Measurements from ENCODE around the gene KLHDC7B.

The KLHDC7B gene

DNA sequence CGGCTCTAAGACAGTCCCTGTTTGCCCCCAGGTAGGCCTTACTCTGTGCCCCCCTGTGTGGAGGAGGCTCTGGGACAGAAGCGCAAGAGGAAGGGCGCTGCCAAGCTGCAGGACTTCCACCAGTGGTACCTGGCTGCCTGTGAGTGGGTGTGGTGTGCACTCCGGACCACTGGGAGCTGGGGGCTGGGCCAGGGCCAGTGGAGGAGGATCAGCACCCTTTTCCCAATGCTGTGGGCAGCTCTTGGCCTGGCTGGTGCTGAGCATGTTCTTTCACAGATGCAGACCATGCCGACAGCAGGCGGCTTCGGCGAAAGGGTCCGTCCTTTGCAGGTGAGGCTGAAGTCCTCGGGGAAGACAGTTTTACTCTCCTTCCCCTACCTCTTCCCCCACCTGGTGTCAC lies 24.0 kb upstream of the KLHDC7B start:
- TF ChIP-seq EZH2 (IDR thresholded peaks at IDR 0.05) = no peak
- no peak for TF ChIP-seq POLR2AphosphoS5 (IDR thresholded peaks at IDR 0.05; ENCODE audit: borderline replicate concordance, low read depth, low read length)
- TF ChIP-seq FOXP2 (optimal IDR thresholded peaks at IDR 0.05; ENCODE audit: control extremely low read depth, extremely low read length, insufficient read depth) = no peak
- no peak overlapping the region for H3K27ac ChIP-seq
- peaks cover 46% of the 10 kb centered on the region for H3K36me3 ChIP-seq (ENCODE audit: insufficient read depth, low read length)

DNA sequence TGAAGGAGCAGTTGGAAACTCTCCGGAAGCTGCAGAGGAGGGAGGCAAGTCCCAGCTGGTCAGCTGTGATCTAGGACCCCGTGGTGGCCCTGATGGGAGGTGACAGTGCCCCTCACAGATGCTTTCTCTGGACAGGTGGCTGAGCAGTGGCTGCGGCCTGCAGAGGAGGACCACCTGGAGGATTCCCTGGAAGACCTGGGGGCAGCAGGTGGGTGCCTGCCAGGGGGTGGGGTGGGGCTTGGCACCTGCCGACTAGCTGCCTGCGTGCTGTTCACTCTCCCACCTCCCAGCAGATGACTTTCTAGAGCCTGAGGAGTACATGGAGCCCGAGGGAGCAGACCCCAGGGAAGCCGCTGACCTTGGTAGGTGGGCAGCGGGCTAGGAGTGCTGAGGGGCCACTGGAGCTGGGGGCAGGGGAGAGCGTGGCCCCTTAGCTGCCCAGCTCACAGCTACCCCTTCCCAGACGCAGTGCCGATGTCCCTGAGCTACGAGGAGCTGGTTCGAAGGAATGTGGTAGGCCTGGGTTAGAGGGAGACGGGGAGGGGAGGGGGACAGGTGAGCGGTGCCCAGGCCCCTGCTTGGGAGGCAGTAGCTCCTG lies 23.4 kb upstream of the KLHDC7B start:
- Histone ChIP-seq H3K36me3 (ENCODE audit: insufficient read depth, low read length) (peaks cover 41% of the 10 kb centered on the region), H3K4me3 (no peak overlapping the region), H3K27ac (no peak overlapping the region), H3K9me3 (ENCODE audit: low read depth, low read length) (no peaks in the 10 kb centered on the region), H3K9ac (ENCODE audit: insufficient read length) (no peak overlapping the region)
- no peak for DNase-seq (ENCODE audit: low read depth, low spot score)
- TF ChIP-seq POLR2AphosphoS5 (IDR thresholded peaks at IDR 0.05; ENCODE audit: borderline replicate concordance, low read depth, low read length) (no peak), FOXP2 (optimal IDR thresholded peaks at IDR 0.05; ENCODE audit: control extremely low read depth, extremely low read length, insufficient read depth) (no peak), EZH2 (IDR thresholded peaks at IDR 0.05) (no peak)

More for the DNA sequence above, 24.0 kb upstream of the KLHDC7B start:
- H3K9me3 ChIP-seq (ENCODE audit: low read depth, low read length) = no peaks in the 10 kb centered on the region
- H3K9ac ChIP-seq (ENCODE audit: insufficient read length) = no peak overlapping the region
- no peak overlapping the region for H3K4me3 ChIP-seq
- DNase-seq (ENCODE audit: low read depth, low spot score) = no peak

DNA sequence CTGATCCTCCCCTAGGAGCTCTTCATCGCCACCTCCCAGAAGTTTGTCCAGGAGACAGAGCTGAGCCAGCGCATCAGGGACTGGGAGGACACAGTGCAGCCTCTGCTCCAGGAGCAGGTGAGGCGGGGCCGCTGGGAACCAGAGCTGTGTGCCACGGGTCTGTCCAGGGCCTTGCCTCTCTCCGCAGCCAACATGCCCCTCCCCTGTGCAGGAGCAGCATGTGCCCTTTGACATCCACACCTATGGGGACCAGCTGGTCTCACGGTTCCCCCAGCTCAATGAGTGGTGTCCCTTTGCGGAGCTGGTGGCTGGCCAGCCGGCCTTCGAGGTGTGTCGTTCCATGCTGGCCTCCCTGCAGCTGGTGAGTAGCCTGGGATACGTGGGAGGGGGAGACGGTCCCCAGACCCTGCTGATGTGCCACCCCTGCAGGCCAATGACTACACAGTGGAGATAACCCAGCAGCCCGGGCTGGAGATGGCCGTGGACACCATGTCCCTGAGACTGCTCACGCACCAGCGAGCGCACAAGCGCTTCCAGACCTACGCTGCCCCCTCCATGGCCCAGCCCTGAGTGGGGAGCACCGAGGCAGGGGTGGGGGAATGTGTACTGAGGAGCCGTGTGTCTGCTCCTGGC lies 22.8 kb upstream of the KLHDC7B start:
- no peak for DNase-seq (ENCODE audit: low read depth, low spot score)
- no peak for TF ChIP-seq EZH2 (IDR thresholded peaks at IDR 0.05)
- no peak for TF ChIP-seq POLR2AphosphoS5 (IDR thresholded peaks at IDR 0.05; ENCODE audit: borderline replicate concordance, low read depth, low read length)
- TF ChIP-seq FOXP2 (optimal IDR thresholded peaks at IDR 0.05; ENCODE audit: control extremely low read depth, extremely low read length, insufficient read depth) = no peak
- H3K9me3 ChIP-seq (ENCODE audit: low read depth, low read length) = no peaks in the 10 kb centered on the region
- peaks cover 34% of the 10 kb centered on the region for H3K36me3 ChIP-seq (ENCODE audit: insufficient read depth, low read length)
- H3K9ac ChIP-seq (ENCODE audit: insufficient read length) = no peak overlapping the region
- no peak overlapping the region for H3K4me3 ChIP-seq
- no peak overlapping the region for H3K27ac ChIP-seq

- Histone ChIP-seq H3K9me3 (ENCODE audit: low read depth, low read length) (no peaks in the 10 kb centered on the region), H3K4me3 (no peak overlapping the region), H3K36me3 (ENCODE audit: insufficient read depth, low read length) (peaks cover 29% of the 10 kb centered on the region), H3K27ac (no peak overlapping the region), H3K9ac (ENCODE audit: insufficient read length) (no peak overlapping the region)
- no peak for TF ChIP-seq FOXP2 (optimal IDR thresholded peaks at IDR 0.05; ENCODE audit: control extremely low read depth, extremely low read length, insufficient read depth)
- TF ChIP-seq EZH2 (IDR thresholded peaks at IDR 0.05) = no peak
- no peak for TF ChIP-seq POLR2AphosphoS5 (IDR thresholded peaks at IDR 0.05; ENCODE audit: borderline replicate concordance, low read depth, low read length)
- no peak for DNase-seq (ENCODE audit: low read depth, low spot score)
Observed at GRCh38 chr22:50523458-50523805, 22.3 kb upstream of the KLHDC7B start.

- Histone ChIP-seq H3K4me3 (peak overlapping the region; percentile 84), H3K9ac (ENCODE audit: insufficient read length) (peak overlapping the region; percentile 90), H3K9me3 (ENCODE audit: low read depth, low read length) (no peaks in the 10 kb centered on the region), H3K36me3 (ENCODE audit: insufficient read depth, low read length) (peaks cover 23% of the 10 kb centered on the region), H3K27ac (no peak overlapping the region)
- no peak for TF ChIP-seq FOXP2 (optimal IDR thresholded peaks at IDR 0.05; ENCODE audit: control extremely low read depth, extremely low read length, insufficient read depth)
- no peak for TF ChIP-seq EZH2 (IDR thresholded peaks at IDR 0.05)
- TF ChIP-seq POLR2AphosphoS5 (IDR thresholded peaks at IDR 0.05; ENCODE audit: borderline replicate concordance, low read depth, low read length) = no peak; the same call in none of the 2 replicates
- no peak for DNase-seq (ENCODE audit: low read depth, low spot score)
Observed at GRCh38 chr22:50523806-50524675, 21.7 kb upstream of the KLHDC7B start.

DNA sequence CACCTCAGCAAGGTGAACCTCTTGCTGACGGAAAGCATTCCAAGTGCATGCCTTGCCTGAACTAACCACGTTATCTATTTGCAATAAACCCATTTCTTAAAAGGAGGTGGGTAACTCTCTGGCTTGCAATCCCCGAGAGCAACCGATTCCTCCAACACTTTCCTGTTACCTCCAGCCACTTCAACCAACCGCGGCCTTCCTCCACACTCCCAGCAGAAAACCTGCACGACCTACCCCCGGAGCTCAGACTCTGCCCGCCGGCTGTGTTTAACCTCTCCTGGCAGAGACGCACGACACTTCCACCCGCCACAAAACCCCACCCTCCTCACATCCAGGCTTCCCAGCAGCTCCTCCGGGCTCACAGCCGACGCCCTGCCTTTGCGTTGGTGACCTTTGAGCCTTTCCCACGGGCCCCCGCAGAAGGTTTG lies 21.0 kb upstream of the KLHDC7B start:
- peak overlapping the region; percentile 90 for H3K9ac ChIP-seq (ENCODE audit: insufficient read length)
- peaks cover 18% of the 10 kb centered on the region; the same call in 1 of the 2 replicates for H3K36me3 ChIP-seq (ENCODE audit: insufficient read depth, low read length)
- TF ChIP-seq EZH2 (IDR thresholded peaks at IDR 0.05) (no peak), POLR2AphosphoS5 (IDR thresholded peaks at IDR 0.05; ENCODE audit: borderline replicate concordance, low read depth, low read length) (no peak), FOXP2 (optimal IDR thresholded peaks at IDR 0.05; ENCODE audit: control extremely low read depth, extremely low read length, insufficient read depth) (no peak)
- peak overlapping the region; percentile 84 for H3K4me3 ChIP-seq
- DNase-seq (ENCODE audit: low read depth, low spot score) = no peak
- peak overlapping the region; percentile 34 for H3K27ac ChIP-seq
- H3K9me3 ChIP-seq (ENCODE audit: low read depth, low read length) = no peaks in the 10 kb centered on the region

DNA sequence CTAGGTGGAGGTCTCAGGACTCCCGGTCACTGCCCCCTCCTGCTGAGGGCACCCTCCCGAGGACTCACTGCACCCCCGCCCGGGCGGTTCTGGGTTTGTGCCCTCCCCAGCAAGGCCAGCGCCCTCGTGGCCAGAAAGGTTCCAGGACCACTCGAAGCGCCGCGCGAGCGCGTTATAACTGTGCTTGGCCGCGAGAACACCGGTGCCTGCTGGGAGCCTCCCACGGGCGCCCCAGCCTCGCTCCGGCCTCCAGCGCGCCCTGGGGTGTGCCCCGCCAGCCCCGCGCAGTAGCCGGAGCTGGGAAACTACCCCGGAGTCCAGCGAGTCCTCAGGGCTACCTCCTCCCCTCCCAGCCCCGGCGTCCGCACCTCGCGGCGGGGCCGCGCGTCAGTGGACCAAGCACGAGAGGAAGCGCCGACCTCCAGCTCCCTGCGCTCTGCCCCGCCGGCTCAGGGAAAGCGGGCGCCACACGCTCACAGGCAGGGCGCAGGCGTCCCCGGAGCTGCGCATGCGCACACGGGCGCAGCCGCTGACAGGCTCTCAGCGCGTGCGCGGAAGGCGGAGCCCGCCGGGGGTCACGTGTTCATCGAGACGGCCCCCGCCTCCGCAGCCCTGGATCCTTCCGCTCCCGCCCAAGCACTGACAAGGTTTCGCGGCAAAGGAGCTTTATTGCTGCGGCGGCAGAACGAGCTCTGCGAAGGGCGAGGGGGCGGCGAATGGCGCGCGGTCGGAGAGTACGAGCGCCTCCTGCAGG lies 20.4 kb upstream of the KLHDC7B start, which contains the start of gene SCO2:
Gene SCO2 (minus strand): TSS at position 495 of the 754 bp plus-strand sequence. CDS start 1,187 bp downstream, outside the sequence.
- Histone ChIP-seq H3K36me3 (ENCODE audit: insufficient read depth, low read length) (peaks cover 18% of the 10 kb centered on the region; the same call in 1 of the 2 replicates), H3K4me3 (peak within 1 kb of the TSS; percentile 84), H3K9ac (ENCODE audit: insufficient read length) (peak within 1 kb of the TSS; percentile 90), H3K9me3 (ENCODE audit: low read depth, low read length) (no peaks in the 10 kb centered on the region), H3K27ac (peak within 1 kb of the TSS; percentile 89)
- DNase-seq (ENCODE audit: low read depth, low spot score) = peak; percentile 77
- no peak for TF ChIP-seq FOXP2 (optimal IDR thresholded peaks at IDR 0.05; ENCODE audit: control extremely low read depth, extremely low read length, insufficient read depth)
- TF ChIP-seq POLR2AphosphoS5 (IDR thresholded peaks at IDR 0.05; ENCODE audit: borderline replicate concordance, low read depth, low read length) = peak; percentile 92
